ENCODE data around the gene SLC39A9. TPM values are rescaled to one million over a fixed set of nuclear protein-coding genes. Genes with fewer than 3 reads are reported as not detected.

The SLC39A9 gene
- total RNA-seq, 8 experiments from 2014 or later = 46.5 to 107 (median 65.0) TPM

DNA sequence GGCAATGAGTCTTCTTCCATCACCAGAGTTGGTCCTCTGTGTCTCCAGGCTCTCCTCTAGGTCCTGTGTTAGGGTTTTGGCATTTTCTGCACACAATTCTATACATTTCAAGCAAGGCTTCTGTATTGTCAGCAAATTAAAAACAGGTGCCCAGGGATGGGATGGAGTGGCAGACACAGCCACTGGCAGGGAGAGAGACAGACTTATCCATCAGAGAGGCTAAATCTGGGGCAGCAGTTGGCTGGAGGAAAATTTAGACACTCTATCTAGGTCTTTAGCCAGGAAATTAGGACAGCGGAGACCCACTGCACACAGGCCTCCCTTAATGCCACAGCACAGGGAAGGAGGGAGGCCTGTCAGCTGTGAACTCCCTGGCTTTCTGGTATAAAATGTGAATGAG is 106.3 kb downstream of the SLC39A9 start:
- H3K4me1 ChIP-seq (replicated peaks in 1 of 2) = no peaks in the 10 kb centered on the region
- no peak overlapping the region for H3K4me3 ChIP-seq
- H3K27ac ChIP-seq = no peak overlapping the region
- ATAC-seq (replicated peaks in 6 of 8) = no peak
- 83 to 100% (median 100%) methylated on average over 1 of the region's 1 CpG; no CpG with 5 or more reads in 7 of the 10 experiments for WGBS, 10 experiments
- in situ Hi-C loops (cut with MboI; ENCODE audit: low pct_unique_long_range_greater_than_20kb in 2 of 9, low sequenced_read_pairs in 9 of 9, unreplicated experiment in 9 of 9) = no loop called here

DNA sequence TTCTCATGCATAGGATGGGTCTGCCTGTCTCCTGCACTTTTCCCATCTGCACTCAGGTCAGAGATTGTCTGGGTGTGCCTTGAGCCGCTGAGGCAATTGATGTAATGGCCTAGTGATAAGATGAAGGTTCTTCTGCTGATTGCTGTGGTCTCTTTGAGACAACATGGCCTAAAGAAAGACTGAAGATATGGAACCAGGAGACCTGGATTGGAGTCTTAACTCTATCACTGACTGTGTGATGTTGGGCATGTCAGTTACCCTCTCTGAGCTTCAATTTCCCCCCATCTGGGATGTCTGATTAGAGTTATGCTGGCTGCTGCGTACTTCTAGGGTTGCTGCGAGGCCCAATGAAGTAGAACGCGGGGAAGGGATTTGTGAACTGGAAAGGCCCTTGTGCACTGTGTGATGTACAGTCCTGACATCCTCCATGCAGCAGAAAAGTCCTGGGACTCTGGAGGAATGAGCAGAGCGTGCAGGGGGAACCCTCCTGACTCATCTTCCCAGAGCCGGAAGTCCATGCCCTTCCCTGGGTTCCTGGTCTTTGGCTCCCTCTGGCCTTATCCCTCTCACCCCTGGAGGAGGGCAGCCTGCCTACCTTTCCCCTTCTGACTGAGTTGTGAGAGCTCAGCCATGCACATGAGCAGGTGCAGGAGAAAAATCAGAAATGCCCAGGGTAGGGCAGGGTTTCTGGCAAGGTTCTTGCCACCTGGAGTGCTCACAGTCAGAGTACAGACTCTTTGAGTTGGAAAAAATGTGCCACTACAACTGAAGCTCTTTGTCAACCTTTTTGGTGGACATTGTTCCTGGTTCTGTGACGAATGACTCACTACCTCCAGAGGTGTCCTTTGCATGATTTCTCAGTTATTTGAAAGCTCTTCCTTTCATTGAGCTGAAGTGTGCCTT is 107.1 kb downstream of the SLC39A9 start:
- ATAC-seq (replicated peaks in 6 of 8) = no peak
- Histone ChIP-seq H3K27ac (no peak overlapping the region), H3K4me3 (no peak overlapping the region), H3K4me1 (replicated peaks in 1 of 2) (no peaks in the 10 kb centered on the region)
- WGBS, 10 experiments = 33 to 100% (median 77%) methylated on average over 1 to 8 of the region's 8 CpGs
- in situ Hi-C loops (cut with MboI; ENCODE audit: low pct_unique_long_range_greater_than_20kb in 2 of 9, low sequenced_read_pairs in 9 of 9, unreplicated experiment in 9 of 9) = no loop called here

DNA sequence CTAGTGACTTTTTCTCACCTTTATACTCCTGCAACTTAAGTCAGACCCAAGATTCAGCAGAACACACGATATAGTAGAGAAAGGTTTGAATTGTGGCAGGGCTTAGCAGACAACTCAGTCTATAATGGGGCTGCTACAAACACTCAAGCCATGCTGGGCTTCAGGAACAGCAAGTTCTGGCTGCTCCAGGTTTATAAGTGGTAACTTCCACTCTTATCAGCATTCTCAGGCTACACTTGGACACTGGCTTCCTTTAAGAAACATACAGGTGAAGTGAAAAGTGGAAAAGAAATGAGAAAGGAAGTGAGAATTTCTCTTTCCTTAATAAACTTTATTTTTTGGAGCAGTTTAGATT is 107.7 kb downstream of the SLC39A9 start:
- no peak for ATAC-seq (replicated peaks in 6 of 8)
- H3K27ac ChIP-seq = no peak overlapping the region
- no peak overlapping the region for H3K4me3 ChIP-seq
- H3K4me1 ChIP-seq (replicated peaks in 1 of 2) = no peaks in the 10 kb centered on the region
- in situ Hi-C loops (cut with MboI; ENCODE audit: low pct_unique_long_range_greater_than_20kb in 2 of 9, low sequenced_read_pairs in 9 of 9, unreplicated experiment in 9 of 9) = no loop called here
- 0 to 58% (median 17%) methylated on average over 1 of the region's 1 CpG; no CpG with 5 or more reads in 5 of the 10 experiments for WGBS, 10 experiments

Other genes starting within 250 kb of the SLC39A9 start
- gene DCAF5, start 245.6 kb upstream of the SLC39A9 start, total RNA-seq = 10 to 100 TPM; 20.5 to 42.0 (median 27.5) TPM
- 10 to 100 TPM in 7 of 8 experiments, 1 to 10 TPM in 1; 6.3 to 28.4 (median 18.8) TPM for gene EXD2, start 207.2 kb upstream of the SLC39A9 start, total RNA-seq
- gene GALNT16, start 138.5 kb upstream of the SLC39A9 start, total RNA-seq = 10 to 100 TPM in 5 of 8 experiments, 1 to 10 TPM in 2, under 1 TPM in 1; 0.72 to 23.5 (median 11.9) TPM
- gene ERH, start 393 bp upstream of the SLC39A9 start, total RNA-seq = 100 to 1,000 TPM; 234 to 490 (median 320) TPM
- 1 to 10 TPM in 1 of 8 experiments, under 1 TPM in 7; 0.13 to 1.2 (median 0.42) TPM for gene PLEKHD1, start 86.0 kb downstream of the SLC39A9 start, total RNA-seq
- 1 to 10 TPM in 5 of 8 experiments, under 1 TPM in 2, not detected in 1; 0.24 to 4.3 (median 3.5) TPM for gene CCDC177, start 176.2 kb downstream of the SLC39A9 start, total RNA-seq
- gene SUSD6, start 212.9 kb downstream of the SLC39A9 start, total RNA-seq = 10 to 100 TPM in 5 of 8 experiments, 1 to 10 TPM in 3; 6.5 to 36.3 (median 12.2) TPM

All from motor neuron (in vitro differentiated cells).